LNCaP clone FGC (cell line): Measurements from ENCODE around the gene GAN.

Source experiments
- DNase-seq: peaks from one replicate; pipeline ENCODE4 v3.0.0-alpha.2; 2011; ENCODE audit warnings: low read depth
- H3K4me3 ChIP-seq: 2 replicates; pipeline ENCODE4 v1.5.1; 2011; ENCODE audit warnings: mild to moderate bottlenecking, low read depth, low read length, control low read depth
- CTCF ChIP-seq: IDR thresholded peaks from 2 replicates; pipeline ENCODE4 v1.5.1; 2012; ENCODE audit warnings: mild to moderate bottlenecking; ENCODE audit not compliant: control insufficient read depth, insufficient read depth; ENCODE audit errors: extremely low read depth

The GAN gene

DNA sequence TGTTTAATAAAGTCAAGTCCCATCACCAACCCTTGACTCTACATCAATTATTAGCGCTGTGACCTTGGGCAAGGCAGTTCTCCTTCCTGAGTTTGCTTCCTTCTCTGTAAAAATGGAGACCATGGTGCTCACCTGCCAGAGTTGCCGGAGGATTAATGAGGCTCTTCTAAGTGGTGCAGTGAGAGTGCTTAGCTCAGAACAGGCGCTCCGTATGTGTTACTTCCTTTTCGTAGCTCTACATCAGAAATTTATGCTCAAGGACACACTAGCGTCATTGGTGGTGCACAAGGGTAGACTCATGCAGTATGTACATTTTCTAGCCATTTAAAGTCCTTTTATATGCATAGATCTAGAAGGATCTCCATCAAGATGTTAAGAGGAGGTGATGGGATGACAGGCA is 112.5 kb downstream of the GAN start:
- H3K4me3 ChIP-seq: no peak overlapping the region
- DNase-seq: no peak
- no peak for TF ChIP-seq CTCF

GRCh38 chr16:81429045-81429521 is 114.3 kb downstream of the GAN start:
- TF ChIP-seq CTCF: peak; percentile 14; the same call in 1 of the 2 replicates
- DNase-seq: no peak
- no peak overlapping the region for H3K4me3 ChIP-seq

- no peak for DNase-seq
- no peak for TF ChIP-seq CTCF
Observed at GRCh38 chr16:81431554-81432353, 117.0 kb downstream of the GAN start.

DNA sequence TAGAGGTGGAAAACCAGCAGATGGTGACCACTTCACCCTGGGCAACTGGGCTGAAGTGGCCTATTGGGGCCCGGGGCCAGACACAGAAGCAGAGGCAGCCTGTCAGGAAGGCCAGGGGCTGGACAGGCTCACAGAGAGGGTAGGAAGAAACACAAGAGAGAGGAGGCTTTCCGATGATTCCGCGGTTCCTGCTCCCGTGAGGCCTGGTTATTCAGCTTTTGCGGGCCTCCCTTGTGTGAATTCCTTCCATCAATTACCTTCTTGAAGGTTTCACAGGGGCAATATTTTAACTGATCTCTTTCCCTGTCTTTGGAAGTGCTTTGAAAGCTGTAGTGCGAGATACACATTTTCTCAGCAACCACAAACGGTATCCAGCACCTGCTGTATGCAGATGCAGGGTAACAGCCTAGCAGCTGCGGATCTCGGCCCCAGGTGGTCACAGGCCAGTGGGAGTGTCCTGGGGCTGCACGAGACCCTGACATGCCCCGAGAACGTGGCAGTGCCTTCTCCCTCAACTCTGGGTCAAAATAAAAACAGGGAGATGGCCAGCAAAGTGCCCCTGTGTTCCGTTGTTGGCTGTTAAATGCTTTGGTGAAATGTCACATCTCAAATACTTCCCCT is 118.3 kb downstream of the GAN start:
- no peak overlapping the region for H3K4me3 ChIP-seq
- TF ChIP-seq CTCF: no peak
- no peak for DNase-seq

More at GRCh38 chr16:81431554-81432353, 117.0 kb downstream of the GAN start:
- no peak overlapping the region for H3K4me3 ChIP-seq

DNA sequence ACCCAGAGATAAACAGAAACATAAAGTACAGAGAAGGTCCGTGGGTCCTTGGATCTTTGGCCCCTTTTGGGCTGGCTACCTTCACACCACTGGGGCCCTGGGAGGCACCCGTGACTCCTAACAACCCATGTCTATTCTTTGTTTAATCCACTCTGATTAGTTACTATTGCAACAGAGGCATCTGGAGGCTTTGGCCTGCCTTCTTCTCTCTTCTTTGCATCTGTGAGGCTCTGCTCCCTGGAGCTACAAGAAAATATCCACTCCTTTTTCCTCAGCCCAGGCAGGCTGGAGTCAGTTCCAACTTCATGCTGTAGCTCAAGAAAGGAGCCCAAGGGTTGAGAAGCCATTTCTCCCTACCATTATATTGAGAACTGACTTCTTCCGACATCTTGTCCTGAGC is 120.3 kb downstream of the GAN start:
- no peak for TF ChIP-seq CTCF
- DNase-seq: no peak
- no peak overlapping the region for H3K4me3 ChIP-seq

DNA sequence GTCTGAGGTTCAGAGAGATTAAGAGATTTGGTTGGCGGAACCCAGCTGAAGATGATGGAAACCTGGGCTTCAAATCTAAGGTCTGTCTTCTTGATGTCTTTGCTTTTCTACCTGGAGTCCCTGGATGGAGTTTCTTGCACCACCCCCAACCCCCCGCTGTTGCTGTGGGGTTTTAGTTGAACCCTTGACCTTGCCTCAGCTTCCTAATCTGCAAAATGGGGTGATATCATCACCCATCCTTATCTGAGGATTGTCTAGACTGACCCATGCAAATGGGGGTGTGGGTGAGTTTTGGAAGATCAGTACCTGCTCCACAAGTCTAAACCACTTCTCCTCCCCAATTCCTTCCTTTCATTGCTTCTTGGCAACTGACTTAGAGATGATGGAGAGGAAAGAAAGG is 120.8 kb downstream of the GAN start:
- no peak for TF ChIP-seq CTCF
- DNase-seq: no peak
- no peak overlapping the region for H3K4me3 ChIP-seq
